Adrenal gland (tissue), 5 donors: ENCODE measurements around the gene KLHDC7A.

Source experiments
- POLR2A ChIP-seq, 2 donors: fragments of 450-650 bp; IDR thresholded peaks; one replicate each; pipeline ENCODE4 v1.6.1; 2017; ENCODE audit warnings: antibody characterized with exemption in 2 of 2, mild to moderate bottlenecking in 2 of 2, moderate library complexity in 1 of 2
- TF ChIP-seq, protein P1 (sequence below), 6 experiments: fragments of 450-650 bp in 4 of 6; fragments of 200-600 bp in 2 of 6; sonication (generic) in 1 of 6; IDR thresholded peaks; 1 replicate in 5 of 6; 2 replicates in 1 of 6; pipeline versions ENCODE4 v1.5.1 to v1.8.0; 2016 to 2021; ENCODE audit warnings: antibody characterized with exemption in 6 of 6, mild to moderate bottlenecking in 2 of 6, moderate library complexity in 1 of 6
- donor health status: DM: no; HTN: no; CAD: no.

DNA sequence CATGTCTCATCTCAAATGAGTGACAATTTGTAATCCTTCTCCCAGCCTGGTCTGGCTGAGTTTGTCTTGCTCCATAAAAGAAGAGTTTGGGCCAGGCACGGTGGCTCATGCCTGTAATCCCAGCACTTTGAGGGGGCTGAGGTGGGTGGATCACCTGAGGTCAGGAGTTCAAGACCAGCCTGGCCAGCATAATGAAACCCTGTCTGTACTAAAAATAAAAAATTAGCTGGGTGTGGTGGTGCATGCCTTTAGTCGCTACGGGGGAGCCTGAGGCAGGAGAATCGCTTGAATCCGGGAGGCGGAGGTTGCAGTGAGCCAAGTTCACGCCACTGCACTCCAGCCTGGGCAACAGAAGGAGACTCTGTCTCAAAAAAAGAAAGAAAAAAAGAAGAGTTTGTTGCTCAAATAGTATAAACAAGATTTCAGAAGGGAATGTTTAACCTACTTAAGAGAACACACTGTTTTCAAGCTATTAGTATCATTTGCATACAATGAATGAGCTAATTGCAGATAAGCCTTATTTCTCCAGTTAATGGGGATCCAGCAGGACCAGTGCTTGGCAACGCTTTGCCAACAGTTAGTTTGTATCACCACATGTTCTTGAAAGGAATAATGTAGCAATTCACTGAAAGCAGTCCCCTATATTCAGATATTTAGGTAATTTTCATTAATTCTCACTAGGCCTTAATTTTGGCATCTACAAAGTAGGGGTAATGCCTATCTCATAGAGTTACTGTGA is 15.9 kb downstream of the KLHDC7A start:
- TF ChIP-seq, protein P1, sequence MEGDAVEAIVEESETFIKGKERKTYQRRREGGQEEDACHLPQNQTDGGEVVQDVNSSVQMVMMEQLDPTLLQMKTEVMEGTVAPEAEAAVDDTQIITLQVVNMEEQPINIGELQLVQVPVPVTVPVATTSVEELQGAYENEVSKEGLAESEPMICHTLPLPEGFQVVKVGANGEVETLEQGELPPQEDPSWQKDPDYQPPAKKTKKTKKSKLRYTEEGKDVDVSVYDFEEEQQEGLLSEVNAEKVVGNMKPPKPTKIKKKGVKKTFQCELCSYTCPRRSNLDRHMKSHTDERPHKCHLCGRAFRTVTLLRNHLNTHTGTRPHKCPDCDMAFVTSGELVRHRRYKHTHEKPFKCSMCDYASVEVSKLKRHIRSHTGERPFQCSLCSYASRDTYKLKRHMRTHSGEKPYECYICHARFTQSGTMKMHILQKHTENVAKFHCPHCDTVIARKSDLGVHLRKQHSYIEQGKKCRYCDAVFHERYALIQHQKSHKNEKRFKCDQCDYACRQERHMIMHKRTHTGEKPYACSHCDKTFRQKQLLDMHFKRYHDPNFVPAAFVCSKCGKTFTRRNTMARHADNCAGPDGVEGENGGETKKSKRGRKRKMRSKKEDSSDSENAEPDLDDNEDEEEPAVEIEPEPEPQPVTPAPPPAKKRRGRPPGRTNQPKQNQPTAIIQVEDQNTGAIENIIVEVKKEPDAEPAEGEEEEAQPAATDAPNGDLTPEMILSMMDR (IDR thresholded peaks at IDR 0.05), result no peak
- no peak for TF ChIP-seq POLR2A (IDR thresholded peaks at IDR 0.05)
